ENCODE results near the gene SLC6A12. TPM values are rescaled to one million over a fixed set of nuclear protein-coding genes. Genes with fewer than 3 reads are reported as not detected.
"Not testable (repeated sequence)": the region's sequence is repeated elsewhere in the genome, so short reads cannot be mapped to it uniquely, and the experiment has no call there.

Gene SLC6A12
- total and polyA plus RNA-seq, 11 donors = 0.11 to 3.8 (median 0.86) TPM; not detected in 1

DNA sequence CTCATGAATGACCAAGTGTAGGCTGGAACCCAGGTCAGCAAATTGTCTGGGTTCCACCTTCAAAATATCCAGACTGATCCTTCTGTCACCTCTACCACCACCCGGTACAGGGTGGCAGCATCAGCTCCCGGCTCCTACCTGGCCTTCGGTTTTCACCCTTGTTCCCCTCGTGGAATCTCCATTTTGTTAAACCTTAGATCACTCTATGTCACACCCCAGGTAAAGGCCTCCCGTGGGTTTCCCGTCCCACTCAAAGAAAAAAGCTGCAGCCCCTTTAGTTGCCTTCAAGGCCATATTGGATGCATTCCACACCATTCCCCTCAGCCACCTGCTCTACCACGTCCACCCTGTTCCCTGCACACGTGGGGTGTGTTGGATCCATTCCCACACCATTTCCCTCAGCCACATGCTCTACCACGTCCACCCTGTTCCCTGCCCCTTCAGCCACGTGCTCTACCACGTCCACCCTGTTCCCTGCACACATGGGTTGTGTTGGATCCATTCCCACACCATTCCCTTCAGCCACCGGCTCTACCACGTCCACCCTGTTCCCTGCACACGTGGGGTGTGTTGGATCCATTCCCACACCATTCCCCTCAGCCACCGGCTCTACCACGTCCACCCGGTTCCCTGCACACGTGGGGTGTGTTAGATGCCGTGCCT is 24.9 kb upstream of the SLC6A12 start:
- TF ChIP-seq, protein P1, sequence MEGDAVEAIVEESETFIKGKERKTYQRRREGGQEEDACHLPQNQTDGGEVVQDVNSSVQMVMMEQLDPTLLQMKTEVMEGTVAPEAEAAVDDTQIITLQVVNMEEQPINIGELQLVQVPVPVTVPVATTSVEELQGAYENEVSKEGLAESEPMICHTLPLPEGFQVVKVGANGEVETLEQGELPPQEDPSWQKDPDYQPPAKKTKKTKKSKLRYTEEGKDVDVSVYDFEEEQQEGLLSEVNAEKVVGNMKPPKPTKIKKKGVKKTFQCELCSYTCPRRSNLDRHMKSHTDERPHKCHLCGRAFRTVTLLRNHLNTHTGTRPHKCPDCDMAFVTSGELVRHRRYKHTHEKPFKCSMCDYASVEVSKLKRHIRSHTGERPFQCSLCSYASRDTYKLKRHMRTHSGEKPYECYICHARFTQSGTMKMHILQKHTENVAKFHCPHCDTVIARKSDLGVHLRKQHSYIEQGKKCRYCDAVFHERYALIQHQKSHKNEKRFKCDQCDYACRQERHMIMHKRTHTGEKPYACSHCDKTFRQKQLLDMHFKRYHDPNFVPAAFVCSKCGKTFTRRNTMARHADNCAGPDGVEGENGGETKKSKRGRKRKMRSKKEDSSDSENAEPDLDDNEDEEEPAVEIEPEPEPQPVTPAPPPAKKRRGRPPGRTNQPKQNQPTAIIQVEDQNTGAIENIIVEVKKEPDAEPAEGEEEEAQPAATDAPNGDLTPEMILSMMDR (IDR thresholded peaks at IDR 0.05) = no peak
- no peak for TF ChIP-seq POLR2A (IDR thresholded peaks at IDR 0.05)
- ATAC-seq = no peak
- H3K4me3 ChIP-seq = no peak overlapping the region
- H3K4me1 ChIP-seq = no peaks in the 10 kb centered on the region
- H3K36me3 ChIP-seq = no peaks in the 10 kb centered on the region
- no peak overlapping the region for H3K27ac ChIP-seq
- DNase-seq = peak in 1 of 5 donors; percentile 9
- intact Hi-C loops (cut with DNase I) = no loop called here
- peaks cover 0 to 17% (median 0%) of the 10 kb centered on the region in 12 donors for H3K9me3 ChIP-seq
- WGBS, 4 donors = 67 to 82% (median 74%) methylated on average over 19 of the region's 19 CpGs
- H3K27me3 ChIP-seq = no peaks in the 10 kb centered on the region

DNA sequence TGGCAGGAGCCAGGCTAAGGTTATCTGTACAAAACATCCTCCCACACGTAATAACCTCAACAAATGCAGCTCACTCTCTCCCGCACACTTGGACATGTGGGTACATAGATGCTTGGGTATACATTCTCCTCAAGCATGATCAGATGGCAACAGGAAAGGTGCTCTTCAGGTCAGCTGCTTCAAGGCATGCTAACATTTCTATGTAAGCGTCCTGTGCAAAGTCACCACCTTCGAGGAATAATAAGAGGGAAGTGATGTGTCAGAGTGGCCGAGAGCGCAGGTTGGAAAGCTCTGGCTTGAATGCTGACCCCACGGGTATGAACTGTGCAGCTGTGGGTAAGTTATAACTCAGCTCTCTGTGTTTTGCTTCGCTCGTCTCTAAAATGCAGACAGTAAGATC is 24.2 kb upstream of the SLC6A12 start:
- DNase-seq = no peak
- Histone ChIP-seq H3K27me3 (no peaks in the 10 kb centered on the region), H3K9me3 (peaks cover 0 to 17% (median 0%) of the 10 kb centered on the region in 12 donors), H3K4me3 (no peak overlapping the region), H3K4me1 (no peaks in the 10 kb centered on the region), H3K27ac (no peak overlapping the region), H3K36me3 (no peaks in the 10 kb centered on the region)
- WGBS, 4 donors = 87 to 90% (median 89%) methylated on average over 9 of the region's 9 CpGs
- no peak for TF ChIP-seq POLR2A (IDR thresholded peaks at IDR 0.05)
- TF ChIP-seq, protein P1 (IDR thresholded peaks at IDR 0.05) = no peak
- intact Hi-C loops (cut with DNase I) = no loop called here
- ATAC-seq = no peak

DNA sequence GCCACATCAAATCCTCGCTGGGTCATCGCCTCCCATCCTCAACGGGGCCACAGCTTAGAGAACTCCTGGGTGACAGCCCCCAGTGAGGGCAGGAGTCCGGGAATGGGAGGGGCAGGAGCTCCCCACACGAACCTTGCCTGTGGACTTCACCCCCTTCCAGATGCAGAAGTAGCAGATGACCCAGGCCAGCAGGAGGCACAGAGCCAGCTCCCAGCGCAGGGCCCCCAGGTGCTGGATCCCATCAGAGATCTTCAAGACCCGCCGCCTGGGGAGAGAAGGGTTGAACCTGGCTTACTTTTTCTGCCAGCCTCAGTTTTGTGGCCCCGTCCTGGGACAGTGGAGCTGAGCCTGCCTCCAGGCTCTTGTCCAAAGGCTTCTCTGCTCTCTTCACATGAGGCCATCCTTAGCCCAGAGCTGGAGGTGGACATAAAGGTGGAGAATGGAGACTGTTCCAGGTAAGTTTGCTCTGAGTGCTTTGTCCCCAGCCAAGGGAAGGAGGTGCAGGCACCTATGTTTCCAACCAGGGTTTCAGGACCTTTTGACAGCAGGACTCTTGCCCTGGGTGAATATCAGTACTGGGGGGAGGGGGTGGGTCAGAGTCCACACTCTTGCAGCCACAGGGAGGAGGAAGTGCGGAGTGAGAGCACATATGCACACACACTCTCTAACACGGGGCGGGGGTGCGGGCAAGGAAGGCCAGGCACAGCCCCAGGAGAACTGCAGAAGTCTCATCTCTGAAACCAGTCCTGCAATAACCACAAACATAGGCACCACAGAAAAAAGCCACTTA is 23.3 kb upstream of the SLC6A12 start:
- DNase-seq = peak in 1 of 5 donors; percentile 6
- no peaks in the 10 kb centered on the region for H3K27me3 ChIP-seq
- H3K27ac ChIP-seq = no peak overlapping the region
- H3K9me3 ChIP-seq = peaks cover 0 to 17% (median 0%) of the 10 kb centered on the region in 12 donors
- 89 to 98% (median 90%) methylated on average over 9 to 13 of the region's 13 CpGs for WGBS, 4 donors
- intact Hi-C loops (cut with DNase I) = no loop called here
- H3K36me3 ChIP-seq = no peaks in the 10 kb centered on the region
- no peak for ATAC-seq
- H3K4me3 ChIP-seq = no peak overlapping the region
- no peaks in the 10 kb centered on the region for H3K4me1 ChIP-seq
- no peak for TF ChIP-seq POLR2A (IDR thresholded peaks at IDR 0.05)
- TF ChIP-seq, protein P1 (IDR thresholded peaks at IDR 0.05) = no peak

- no peak for ATAC-seq
Observed at GRCh38 chr12:236445-236844, 22.5 kb upstream of the SLC6A12 start.

GRCh38 chr12:235967-236366 is 22.0 kb upstream of the SLC6A12 start:
- DNase-seq = not testable (repeated sequence)

More at GRCh38 chr12:236445-236844, 22.5 kb upstream of the SLC6A12 start:
- TF ChIP-seq, protein P1 (IDR thresholded peaks at IDR 0.05) = no peak
- TF ChIP-seq POLR2A (IDR thresholded peaks at IDR 0.05) = no peak
- no peak overlapping the region for H3K27ac ChIP-seq
- DNase-seq = no peak
- H3K4me1 ChIP-seq = no peaks in the 10 kb centered on the region
- peaks cover 0 to 17% (median 0%) of the 10 kb centered on the region in 12 donors for H3K9me3 ChIP-seq
- no peak overlapping the region for H3K4me3 ChIP-seq
- intact Hi-C loops (cut with DNase I) = no loop called here
- no peaks in the 10 kb centered on the region for H3K27me3 ChIP-seq
- WGBS, 4 donors = 81 to 85% (median 82%) methylated on average over 3 of the region's 3 CpGs
- H3K36me3 ChIP-seq = no peaks in the 10 kb centered on the region

More at GRCh38 chr12:235967-236366, 22.0 kb upstream of the SLC6A12 start:
- H3K4me3 ChIP-seq; H3K4me1 ChIP-seq; intact Hi-C loops (cut with DNase I); H3K36me3 ChIP-seq; H3K27ac ChIP-seq; ATAC-seq; H3K27me3 ChIP-seq: not testable (repeated sequence)
- peaks cover 0 to 17% (median 0%) of the 10 kb centered on the region in 12 donors for H3K9me3 ChIP-seq
- whole genome bisulfite sequencing, 4 donors = 84 to 89% (median 87%) methylated on average over 4 of the region's 4 CpGs

Data from heart left ventricle (tissue), 16 donors.